IPS-NIHi11 (cell line): ENCODE data around the gene HSD11B2.
A peak's percentile ranks its signal among the peaks of the same experiment; 100 is the strongest.
"Not testable (repeated sequence)": the region's sequence is repeated elsewhere in the genome, so short reads cannot be mapped to it uniquely, and the experiment has no call there.

Source experiments
- DNase-seq: peaks from one replicate; pipeline ENCODE4 v3.0.0; 2012; ENCODE audit warnings: mixed read lengths, low spot score

The HSD11B2 gene

DNA sequence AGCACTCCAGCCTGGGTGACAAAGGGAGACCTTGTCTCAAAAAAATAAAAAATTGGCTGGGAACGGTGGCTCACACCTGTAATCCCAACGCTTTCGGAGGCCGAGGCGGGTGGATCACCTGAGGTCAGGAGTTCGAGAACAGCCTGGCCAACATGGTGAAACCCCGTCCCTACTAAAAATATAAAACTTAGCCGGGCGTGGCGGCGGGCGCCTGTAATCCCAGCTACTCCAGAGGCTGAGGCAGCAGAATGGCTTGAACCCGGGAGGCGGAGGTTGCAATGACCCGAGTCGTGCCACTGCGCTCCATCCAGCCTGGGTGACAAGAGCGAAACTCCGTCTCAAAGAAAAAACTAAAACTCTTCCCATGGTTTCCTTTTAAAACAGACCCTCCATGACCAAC, 15.5 kb upstream of the HSD11B2 start:
- DNase-seq: not testable (repeated sequence)

GRCh38 chr16:67415872-67416793, 14.8 kb upstream of the HSD11B2 start, which contains the start of gene ZDHHC1:
ZDHHC1 (minus strand) TSS chr16:67416477; CDS start chr16:67407775, 8,702 bp downstream.
- peak; percentile 95 for DNase-seq

DNA sequence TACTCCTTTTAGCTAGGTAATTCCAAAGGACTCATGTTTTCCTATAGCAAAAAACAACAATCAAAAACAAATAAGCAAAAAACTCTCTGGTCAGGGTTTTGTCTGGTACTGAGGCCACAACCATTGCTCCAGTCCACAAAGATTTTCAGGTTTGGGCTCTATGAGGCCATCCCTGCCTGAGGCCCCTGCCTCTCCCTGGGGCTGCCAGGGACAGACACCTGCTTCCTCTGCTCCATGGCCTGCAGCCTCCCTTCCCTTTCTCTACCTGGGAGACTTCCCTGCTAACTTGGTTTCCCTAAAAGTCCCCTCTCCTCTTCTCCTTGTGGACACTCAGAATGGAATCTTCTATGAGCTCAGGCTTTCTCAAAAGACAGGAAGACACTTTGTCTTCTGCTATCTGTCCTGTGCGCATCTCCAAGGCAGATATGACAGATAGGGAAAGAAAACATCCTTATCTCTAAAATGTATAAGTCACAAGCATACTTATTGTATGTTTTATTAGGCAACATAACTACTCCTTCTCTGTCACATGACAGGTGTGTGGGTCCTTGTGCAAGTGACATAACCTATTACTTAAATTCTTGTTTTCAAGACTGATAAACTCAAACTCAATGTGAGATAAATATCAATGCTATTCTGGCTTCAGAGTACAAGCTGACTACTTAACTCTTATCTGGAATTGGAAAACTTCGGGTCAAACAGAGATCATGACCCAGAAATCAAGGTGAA, 13.4 kb upstream of the HSD11B2 start:
- DNase-seq: no peak

DNA sequence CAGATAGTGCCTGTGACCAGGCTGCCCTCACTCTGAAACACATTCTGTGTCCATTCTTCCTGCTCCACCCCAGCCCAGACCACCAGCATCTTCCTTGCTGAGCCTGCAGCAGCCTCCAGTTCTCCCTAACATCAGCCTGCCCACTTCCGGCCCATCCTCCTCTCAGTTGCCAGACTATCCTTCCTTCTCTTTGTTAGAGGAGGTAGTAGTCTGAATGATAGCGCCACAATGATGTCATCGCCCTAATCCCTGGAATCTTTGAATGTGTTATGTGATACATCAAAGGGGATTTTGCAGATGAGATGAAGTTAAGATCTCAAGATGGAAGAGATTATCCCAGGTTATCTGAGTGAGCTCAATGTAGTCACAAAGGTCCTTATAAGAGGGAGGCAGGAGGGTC, 11.4 kb upstream of the HSD11B2 start:
- no peak for DNase-seq

- DNase-seq: no peak
Observed at GRCh38 chr16:67419931-67420330, 11.0 kb upstream of the HSD11B2 start.

- no peak for DNase-seq
Observed at GRCh38 chr16:67421030-67421429, 9.9 kb upstream of the HSD11B2 start.

GRCh38 chr16:67423015-67423414, 7.9 kb upstream of the HSD11B2 start:
- DNase-seq: no peak

DNA sequence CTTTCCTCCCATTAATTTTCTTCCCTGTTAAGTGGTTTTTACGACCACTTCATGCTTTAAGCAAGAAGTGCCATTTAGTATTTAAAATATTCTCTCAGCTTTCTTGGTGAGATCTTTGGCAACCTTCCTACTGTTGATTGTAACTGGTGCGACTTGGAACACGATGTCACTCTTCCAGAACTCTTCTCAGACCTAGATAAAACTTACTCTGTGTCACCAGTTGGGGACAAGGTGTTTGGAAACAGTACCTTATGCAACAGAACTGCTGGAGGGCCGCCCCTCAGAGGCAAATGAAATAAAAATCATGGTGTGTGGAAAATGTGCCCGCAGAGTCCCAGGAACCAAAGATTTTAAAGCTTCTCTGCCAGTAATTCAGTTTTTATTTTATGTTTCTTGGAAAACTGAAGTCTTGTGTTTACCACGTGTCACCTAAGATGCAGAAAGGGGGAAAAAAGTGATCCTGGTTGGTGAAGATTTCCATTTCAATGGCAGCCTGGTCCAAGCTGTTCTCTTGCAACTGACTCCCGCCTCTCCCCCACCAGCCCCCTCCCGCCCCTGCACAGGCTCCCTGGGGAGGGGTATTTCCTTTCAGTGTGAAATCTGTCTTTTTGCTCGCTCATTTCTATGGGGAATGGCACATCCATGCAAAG, 7.2 kb upstream of the HSD11B2 start:
- DNase-seq: peak; percentile 58

- DNase-seq: no peak
Observed at GRCh38 chr16:67424261-67424615, 6.7 kb upstream of the HSD11B2 start.

DNA sequence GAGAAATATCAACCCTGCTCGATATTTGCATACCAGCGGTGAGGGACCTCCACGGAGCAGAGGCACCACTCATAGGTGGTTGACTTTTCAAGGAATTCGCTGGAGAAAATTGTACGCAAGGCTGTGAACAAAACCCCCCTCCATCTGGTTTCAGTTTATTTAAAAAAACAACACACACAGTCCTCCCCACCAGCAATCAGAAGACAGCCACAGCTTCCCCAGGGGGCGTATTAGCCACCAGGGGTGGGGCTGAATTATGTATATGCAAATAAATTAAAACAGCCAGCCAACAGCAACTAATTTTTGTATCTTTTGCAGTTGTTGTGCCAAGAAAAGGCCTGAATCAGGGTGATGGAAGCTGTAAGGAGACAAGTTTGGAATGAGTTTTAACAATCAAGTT, 5.9 kb upstream of the HSD11B2 start:
- no peak for DNase-seq

DNA sequence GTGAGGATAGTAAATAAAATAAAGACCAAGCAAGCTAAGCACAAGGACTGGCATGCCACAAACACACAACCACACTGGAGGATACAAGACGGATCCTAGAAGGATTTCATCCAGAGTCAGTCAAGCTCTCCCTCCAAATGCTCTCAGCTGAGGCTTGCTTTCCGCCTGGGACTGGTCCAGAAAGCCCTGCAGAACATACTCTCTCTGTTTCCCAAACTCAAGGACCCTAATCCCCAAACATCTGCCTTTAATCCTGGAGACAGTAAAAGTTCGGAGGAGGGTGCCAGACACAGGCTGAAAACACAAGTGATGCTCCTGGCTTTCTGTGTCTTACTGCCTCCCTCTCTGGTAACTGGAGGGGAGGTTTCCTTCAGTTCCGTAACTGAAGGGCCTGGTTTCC, 5.3 kb upstream of the HSD11B2 start:
- DNase-seq: no peak

DNA sequence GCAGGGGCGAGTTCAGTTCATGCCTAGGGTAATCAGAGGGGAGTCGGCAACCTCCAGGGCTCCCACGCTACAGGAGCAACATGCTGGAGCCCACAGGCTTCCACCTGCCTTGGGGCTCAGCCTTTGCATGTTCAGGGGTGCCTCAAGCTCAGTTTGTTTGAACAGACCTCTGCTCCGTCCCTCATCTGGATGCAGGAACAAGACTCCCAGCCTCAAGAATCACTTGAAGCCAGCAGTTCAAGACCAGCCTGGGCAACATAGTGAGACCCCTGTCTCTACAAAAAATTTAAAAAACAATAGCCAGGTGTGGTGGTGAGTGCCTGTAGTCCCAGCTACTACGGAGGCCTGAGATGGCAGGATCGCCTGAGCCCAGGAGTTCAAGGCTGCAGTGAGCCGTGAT, 4.9 kb upstream of the HSD11B2 start:
- DNase-seq: no peak

- DNase-seq: no peak
Observed at GRCh38 chr16:67426950-67427349, 4.0 kb upstream of the HSD11B2 start.

- peak; percentile 84 for DNase-seq
Observed at GRCh38 chr16:67428146-67428731, 2.7 kb upstream of the HSD11B2 start.

DNA sequence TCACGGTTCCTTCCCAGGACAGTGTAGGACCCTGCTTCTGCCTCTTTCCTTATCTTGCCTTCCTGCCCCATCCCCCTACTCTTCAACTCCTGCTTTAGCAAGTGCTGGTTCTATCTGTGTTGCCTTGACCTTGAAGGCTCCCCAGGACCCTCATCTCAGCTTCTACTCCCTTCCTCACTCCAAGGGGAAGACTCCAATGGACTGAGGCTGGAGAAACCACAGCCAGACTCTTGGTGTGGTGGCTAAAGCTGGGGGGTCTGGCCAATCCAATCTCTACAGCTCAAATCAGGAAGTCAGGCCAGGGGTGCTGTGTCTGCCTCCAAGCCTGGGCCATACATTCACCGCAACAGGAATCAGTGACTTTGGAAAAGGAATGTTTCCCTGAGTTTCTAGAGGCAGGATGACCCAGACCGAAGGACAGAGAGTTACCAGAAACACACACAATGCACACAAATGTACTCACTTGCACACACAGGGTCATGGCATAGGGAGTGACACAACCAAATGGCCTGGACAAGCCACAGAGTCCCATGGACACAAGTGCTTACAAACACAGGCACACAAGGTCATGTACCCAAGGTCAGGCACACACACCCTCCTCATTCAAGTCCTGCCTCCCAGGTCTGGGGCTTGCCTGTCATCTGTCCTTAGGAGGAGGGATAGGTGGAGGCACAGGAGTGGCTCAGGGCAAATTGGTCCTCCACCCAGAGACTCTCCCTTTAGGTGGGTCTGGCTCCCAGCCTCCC, 1.7 kb upstream of the HSD11B2 start:
- DNase-seq: no peak

GRCh38 chr16:67429799-67430503, 970 bp upstream of the HSD11B2 start:
- no peak for DNase-seq

DNA sequence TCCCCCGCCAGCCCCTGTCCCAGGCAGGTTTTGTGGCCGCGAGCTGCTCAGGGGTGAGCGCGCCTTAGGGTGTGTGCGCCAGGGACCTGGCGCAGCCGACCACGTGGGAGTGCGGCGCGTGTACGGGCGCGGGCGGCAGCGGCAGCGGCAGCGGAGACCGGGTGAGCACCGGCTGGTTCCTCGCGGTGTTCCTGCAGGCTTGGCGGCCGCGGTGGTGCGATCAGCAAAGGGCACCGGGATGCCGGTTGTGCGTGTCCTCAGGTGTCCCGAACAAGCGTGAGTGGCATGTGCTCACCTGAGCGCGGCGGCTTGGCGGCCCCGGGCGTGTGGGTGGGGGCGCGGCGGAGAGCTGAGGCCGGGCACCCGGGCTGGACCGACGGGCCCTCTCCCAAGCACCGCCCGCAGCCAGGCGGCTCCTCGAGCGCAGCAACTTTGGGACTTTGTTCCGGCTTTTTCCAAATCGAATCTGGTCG, 381 bp upstream of the HSD11B2 start:
- DNase-seq: no peak

- DNase-seq: peak; percentile 74
Observed at GRCh38 chr16:67431775-67432505, 1.0 kb downstream of the HSD11B2 start.

DNA sequence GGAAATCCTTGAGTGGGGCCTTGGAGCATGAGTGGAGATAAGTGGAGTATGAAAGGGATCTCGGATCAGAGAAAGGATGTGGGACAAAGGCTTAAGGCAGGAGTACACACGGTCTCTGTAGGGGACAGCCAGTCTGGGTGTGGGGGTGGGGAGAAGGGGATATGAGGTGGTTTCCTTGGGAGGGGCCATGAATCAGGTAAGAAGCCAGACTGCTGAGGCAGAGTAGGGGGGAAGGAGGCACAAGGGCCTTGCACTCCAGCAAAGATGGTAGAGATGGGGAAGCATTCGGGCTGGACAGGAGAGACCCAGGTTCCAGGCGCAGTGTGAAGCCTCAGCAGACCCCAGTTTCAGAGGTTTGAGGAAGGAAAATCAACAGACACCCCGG, 1.6 kb downstream of the HSD11B2 start:
- no peak for DNase-seq

DNA sequence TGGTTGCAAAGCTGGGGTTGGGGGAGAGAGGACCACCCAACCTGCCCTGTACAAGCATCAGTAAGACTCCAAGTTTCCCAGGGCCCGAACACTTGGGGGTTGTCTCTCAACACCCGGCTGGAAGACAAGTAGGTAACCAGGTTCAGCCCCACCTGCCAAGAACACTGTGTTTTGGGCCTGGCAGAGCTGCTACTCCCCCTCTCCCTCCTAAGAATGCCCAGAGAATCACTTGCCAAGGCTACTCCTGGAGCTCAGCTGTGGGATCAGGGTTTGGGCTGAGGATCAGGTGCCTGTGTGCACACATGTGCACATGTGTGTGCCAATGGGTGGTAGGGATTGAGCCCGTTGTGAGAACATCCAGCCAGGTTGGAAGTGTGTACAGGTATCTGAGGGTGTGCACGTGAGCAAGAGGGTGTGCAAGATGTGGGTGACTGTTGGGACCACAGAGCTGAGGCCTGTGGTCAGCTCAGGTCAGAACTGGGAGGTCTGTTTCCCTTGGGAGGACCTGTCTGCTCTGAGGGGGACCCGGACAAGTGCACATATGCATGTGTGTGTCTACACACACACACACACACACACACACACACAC, 2.3 kb downstream of the HSD11B2 start:
- no peak for DNase-seq
